ENCODE results near the gene CARMIL3.
"Not testable (repeated sequence)": the region's sequence is repeated elsewhere in the genome, so short reads cannot be mapped to it uniquely, and the experiment has no call there.

The CARMIL3 gene, protein sequence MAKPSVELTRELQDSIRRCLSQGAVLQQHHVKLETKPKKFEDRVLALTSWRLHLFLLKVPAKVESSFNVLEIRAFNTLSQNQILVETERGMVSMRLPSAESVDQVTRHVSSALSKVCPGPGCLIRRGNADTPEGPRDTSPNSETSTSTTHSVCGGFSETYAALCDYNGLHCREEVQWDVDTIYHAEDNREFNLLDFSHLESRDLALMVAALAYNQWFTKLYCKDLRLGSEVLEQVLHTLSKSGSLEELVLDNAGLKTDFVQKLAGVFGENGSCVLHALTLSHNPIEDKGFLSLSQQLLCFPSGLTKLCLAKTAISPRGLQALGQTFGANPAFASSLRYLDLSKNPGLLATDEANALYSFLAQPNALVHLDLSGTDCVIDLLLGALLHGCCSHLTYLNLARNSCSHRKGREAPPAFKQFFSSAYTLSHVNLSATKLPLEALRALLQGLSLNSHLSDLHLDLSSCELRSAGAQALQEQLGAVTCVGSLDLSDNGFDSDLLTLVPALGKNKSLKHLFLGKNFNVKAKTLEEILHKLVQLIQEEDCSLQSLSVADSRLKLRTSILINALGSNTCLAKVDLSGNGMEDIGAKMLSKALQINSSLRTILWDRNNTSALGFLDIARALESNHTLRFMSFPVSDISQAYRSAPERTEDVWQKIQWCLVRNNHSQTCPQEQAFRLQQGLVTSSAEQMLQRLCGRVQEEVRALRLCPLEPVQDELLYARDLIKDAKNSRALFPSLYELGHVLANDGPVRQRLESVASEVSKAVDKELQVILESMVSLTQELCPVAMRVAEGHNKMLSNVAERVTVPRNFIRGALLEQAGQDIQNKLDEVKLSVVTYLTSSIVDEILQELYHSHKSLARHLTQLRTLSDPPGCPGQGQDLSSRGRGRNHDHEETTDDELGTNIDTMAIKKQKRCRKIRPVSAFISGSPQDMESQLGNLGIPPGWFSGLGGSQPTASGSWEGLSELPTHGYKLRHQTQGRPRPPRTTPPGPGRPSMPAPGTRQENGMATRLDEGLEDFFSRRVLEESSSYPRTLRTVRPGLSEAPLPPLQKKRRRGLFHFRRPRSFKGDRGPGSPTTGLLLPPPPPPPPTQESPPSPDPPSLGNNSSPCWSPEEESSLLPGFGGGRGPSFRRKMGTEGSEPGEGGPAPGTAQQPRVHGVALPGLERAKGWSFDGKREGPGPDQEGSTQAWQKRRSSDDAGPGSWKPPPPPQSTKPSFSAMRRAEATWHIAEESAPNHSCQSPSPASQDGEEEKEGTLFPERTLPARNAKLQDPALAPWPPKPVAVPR (N-terminal part only)

GRCh38 chr14:24051789-24052655 lies at the start of gene CARMIL3:
CARMIL3 (plus strand) TSS chr14:24052009; CDS start chr14:24052154, 145 bp downstream.
- TF ChIP-seq CTCF (conservative IDR thresholded peaks at IDR 0.05; ENCODE audit: control insufficient read depth, insufficient read depth, low read depth, low read length), result no peak
- DNase-seq (ENCODE audit: low read depth), result peak; percentile 16
- peak within 1 kb of the TSS; percentile 38 for H3K4me3 ChIP-seq (ENCODE audit: control insufficient read depth, low read depth, low read length)

GRCh38 chr14:24006471-24006816 lies 45.4 kb upstream of the CARMIL3 start:
- not testable (repeated sequence) for DNase-seq (ENCODE audit: low read depth)
- peak overlapping the region; percentile 27 for H3K4me3 ChIP-seq (ENCODE audit: control insufficient read depth, low read depth, low read length)

DNA sequence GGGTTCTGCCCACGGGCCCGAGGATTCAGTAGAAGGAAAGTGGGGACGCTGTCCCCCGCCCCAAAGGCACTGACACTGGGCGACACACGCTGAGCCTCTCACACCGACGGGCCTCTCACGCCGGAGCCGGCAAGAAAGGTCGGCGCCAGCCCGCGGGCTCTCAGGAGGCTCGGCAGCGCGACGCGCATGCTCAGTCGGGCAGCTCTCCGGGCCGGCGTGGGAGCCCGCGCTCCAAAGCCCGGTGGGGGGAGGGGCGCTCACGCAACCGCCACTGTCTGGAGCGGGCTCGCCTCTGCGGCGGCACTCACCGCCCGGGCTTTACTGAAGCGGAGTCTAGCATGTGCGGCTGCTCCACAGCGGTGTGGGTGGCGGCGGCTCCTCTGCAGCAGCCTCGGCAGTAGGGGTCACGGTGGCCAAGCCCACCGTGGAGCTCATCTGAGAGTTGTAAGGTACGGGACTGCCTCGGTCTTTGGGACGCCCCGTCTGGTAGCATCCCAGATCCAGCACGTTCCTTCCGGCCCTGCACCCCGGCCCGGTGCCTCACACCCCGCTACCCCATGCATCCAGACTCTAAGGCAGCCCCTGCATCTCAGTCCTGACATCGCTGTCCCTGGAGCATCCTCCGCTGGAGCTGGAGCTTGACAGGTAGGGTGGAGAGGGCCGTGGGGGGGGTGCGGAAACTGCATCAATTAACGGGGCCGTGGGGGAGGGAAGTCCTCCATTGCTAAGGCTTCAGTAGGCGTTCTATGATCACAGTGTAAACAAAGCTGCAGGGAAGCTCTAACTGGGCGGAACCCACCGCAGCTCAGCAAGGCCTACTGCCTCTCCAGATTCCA lies 44.8 kb upstream of the CARMIL3 start:
- DNase-seq (ENCODE audit: low read depth), result not testable (repeated sequence)
- peak overlapping the region; percentile 27 for H3K4me3 ChIP-seq (ENCODE audit: control insufficient read depth, low read depth, low read length)

- TF ChIP-seq CTCF (conservative IDR thresholded peaks at IDR 0.05; ENCODE audit: control insufficient read depth, insufficient read depth, low read depth, low read length), result no peak
- H3K4me3 ChIP-seq (ENCODE audit: control insufficient read depth, low read depth, low read length), result no peak overlapping the region
- no peak for DNase-seq (ENCODE audit: low read depth)
These were observed 40.8 kb upstream of the CARMIL3 start for GRCh38 chr14:24011051-24011450.

DNA sequence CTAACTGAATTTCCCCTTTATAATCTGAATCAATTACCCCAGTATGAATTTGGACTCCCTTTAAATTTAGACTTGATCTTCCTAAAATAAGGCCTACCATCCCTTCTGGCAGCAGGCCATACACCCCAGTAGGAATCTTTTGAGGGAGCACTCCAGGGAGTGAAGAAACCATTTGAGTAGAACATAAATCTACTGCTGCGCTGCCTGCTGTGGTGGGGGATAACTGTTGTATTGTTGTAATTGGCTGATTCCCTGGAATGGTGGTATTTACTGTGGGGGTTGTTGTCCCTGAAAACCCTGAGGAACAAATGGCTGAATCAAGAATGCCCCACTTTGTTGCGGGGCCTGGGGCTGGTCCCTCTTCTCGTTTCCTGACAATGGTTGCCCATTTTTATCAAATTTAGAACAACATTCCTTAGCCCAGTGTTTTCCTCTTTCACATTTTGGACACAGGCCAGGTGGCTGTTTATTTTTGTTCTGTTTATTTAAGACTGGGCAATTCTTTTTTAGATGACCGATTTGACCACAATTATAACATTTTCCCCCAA lies 39.0 kb upstream of the CARMIL3 start:
- not testable (repeated sequence) for DNase-seq (ENCODE audit: low read depth); H3K4me3 ChIP-seq (ENCODE audit: control insufficient read depth, low read depth, low read length)

DNA sequence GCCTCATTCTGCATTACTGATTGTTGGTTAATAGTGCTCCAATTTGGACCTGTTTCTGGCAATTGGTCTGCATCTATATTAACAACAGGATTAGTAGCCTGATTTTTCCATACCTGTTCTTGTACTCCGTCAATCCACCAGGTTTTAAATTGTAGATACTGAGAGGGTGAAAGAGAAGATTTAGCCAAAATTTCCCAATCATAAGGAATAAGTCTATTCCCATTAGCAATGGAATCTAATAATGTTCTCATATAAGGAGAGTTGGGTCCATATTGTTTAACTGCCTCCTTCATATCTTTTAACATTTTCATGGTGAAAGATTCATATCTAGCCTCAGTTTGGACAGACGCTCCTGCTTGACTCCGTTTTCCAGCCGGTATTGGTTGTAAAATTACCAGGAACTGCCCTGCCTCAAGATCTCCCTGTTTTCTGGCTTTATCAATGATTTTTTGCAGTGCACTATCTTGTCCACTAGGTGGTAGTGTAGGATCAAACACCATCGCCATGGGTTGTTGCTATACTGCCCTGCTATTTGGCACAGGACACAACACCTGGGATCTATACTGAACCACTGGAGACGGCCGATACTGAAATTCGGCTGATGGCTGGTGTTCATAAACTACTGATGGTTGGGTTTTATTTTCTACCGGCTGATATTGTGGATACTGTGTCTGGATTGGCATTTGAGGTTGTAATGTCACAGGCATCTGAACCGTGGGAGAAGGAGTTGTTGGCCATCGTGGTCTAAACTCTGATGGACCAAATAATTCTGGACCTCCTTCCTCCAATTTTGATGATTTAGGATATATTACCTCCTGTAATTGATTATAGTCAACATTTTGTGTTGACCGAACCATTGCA lies 37.9 kb upstream of the CARMIL3 start:
- no peak overlapping the region for H3K4me3 ChIP-seq (ENCODE audit: control insufficient read depth, low read depth, low read length)
- peak; percentile 93 for TF ChIP-seq CTCF (conservative IDR thresholded peaks at IDR 0.05; ENCODE audit: control insufficient read depth, insufficient read depth, low read depth, low read length)
- peak; percentile 77 for DNase-seq (ENCODE audit: low read depth)

DNA sequence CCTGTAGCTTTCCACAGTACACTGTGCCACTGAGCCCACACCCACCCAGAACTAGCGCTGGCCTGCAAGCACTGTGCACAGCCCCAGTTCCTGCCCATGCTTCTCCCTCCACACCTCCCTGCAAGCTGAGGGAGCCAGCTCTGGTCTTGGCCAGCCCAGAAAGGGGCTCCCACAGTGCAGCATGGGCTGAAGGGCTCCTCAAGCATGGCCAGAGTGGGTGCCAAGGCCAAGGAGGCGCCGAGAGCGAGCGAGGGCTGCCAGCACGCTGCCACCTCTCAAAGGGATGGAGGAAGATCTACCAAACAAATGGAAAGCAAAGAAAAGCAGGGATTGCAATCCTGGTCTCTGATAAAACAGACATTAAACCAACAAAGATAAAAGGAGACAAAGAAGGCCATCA lies 36.1 kb upstream of the CARMIL3 start:
- not testable (repeated sequence) for H3K4me3 ChIP-seq (ENCODE audit: control insufficient read depth, low read depth, low read length); DNase-seq (ENCODE audit: low read depth)

DNA sequence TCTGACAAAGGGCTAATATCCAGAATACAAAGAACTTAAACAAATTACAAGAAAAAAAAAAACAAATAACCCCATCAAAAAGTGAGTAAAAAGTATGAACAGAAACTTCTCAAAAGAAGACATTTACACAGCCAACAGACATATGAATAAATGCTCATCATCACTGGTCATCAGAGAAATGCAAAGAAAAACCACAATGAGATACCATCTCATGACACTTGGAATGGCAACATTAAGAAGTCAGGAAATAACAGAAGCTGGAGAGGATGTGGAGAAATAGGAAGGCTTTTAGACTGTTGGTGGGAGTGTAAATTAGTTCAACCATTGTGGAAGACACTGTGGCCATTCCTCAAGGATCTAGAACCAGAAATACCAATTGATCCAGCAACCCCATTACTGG lies 32.8 kb upstream of the CARMIL3 start:
- DNase-seq (ENCODE audit: low read depth), result not testable (repeated sequence)

DNA sequence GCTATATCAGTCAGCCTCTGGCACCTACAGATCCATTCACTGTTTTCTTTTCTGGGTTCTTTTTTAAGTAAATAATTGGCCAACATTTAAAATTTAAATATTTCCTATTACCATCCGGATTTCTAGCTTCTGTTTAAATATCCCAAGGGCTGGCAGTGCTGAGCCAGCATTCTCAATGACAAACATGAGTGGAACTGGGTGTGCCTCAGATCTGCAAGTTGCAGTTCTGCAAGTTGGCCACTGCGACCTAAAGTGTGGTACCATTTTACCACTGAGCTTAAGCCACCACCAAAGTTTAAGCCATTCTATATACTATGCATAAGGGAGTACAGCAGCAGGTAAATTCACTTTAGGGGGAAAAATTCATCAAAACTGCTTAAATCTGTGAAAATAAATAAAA lies 31.9 kb upstream of the CARMIL3 start:
- H3K4me3 ChIP-seq (ENCODE audit: control insufficient read depth, low read depth, low read length); DNase-seq (ENCODE audit: low read depth): not testable (repeated sequence)

More for the DNA sequence above, 32.8 kb upstream of the CARMIL3 start:
- not testable (repeated sequence) for H3K4me3 ChIP-seq (ENCODE audit: control insufficient read depth, low read depth, low read length)

DNA sequence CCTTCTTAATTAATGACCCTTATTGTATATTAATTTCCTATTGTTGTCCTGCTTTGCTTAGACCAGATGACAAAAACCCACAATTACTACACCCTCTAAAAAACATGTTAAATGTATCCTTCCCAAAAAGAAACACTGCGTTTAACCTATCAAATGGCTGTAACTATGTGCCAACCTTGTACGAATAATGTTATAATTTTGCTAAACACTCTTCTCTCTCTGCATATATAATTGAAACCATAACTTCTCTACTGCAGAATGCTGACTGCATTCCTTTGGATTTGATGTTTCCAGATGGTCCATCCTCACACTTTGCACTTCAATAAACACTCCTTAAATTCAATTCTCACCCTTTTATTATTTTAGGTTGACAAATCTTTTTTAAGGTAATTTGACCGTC lies 31.3 kb upstream of the CARMIL3 start:
- H3K4me3 ChIP-seq (ENCODE audit: control insufficient read depth, low read depth, low read length); DNase-seq (ENCODE audit: low read depth): not testable (repeated sequence)

- not testable (repeated sequence) for DNase-seq (ENCODE audit: low read depth); H3K4me3 ChIP-seq (ENCODE audit: control insufficient read depth, low read depth, low read length)
These were observed 26.8 kb upstream of the CARMIL3 start for GRCh38 chr14:24024939-24025418.
